GM12865 (cell line): ENCODE measurements around the gene IRF9.

Experiments
- DNase-seq: peaks from one replicate; pipeline ENCODE4 v3.0.0; 2010; ENCODE audit warnings: low read depth
- H3K4me3 ChIP-seq: 2 replicates; pipeline ENCODE4 v1.5.1; 2011; ENCODE audit warnings: mild to moderate bottlenecking, low read depth, low read length, control low read depth
- TF ChIP-seq, protein P1 (sequence below): IDR thresholded peaks from 2 replicates; pipeline ENCODE4 v1.5.1; 2011; ENCODE audit warnings: low read length, control low read depth, low read depth, inconsistent platforms; ENCODE audit not compliant: insufficient read depth; ENCODE audit errors: missing control alignments

Gene IRF9

DNA sequence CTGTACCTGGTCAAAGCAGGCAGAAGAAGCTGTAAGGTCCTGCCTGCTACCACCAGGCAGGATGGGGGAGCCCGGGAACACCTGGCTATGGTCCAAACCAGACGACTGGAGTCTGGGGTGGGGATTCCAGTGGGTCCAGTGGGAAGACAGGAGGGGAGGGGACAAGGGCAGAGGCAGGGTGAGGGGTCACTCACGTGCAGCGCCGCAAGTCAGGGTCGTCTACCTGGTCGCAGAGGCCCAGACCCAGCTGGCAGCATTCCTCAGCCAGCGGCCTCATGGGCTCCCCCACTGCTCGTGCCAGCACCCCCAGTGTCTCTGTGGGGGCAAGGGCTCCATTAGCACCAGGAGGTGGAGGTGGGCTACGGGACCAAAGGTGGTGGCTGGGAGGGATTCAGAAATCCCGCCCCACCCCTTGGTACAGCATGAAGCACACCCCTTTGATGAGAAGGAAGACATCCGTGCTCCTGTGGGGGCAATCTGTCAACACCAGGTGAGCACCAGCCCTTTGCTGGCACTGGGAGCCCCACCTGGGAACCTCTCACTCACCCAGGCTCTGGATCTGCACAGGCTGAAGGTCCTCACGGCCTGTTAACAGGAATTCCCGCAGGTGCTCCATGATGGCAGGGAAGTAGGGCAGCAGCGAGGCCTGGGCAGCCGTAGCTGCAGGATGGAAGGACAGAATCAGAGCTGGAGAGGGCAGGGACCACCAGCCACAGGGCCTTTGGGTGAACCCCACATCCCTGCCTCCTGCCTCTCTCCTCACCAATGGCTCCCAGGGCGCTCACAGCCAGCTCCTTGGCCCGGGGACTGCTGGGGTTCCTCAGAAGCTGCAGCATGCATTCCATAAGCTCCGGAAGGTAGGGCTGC is 23.3 kb downstream of the IRF9 start:
- TF ChIP-seq, protein P1, sequence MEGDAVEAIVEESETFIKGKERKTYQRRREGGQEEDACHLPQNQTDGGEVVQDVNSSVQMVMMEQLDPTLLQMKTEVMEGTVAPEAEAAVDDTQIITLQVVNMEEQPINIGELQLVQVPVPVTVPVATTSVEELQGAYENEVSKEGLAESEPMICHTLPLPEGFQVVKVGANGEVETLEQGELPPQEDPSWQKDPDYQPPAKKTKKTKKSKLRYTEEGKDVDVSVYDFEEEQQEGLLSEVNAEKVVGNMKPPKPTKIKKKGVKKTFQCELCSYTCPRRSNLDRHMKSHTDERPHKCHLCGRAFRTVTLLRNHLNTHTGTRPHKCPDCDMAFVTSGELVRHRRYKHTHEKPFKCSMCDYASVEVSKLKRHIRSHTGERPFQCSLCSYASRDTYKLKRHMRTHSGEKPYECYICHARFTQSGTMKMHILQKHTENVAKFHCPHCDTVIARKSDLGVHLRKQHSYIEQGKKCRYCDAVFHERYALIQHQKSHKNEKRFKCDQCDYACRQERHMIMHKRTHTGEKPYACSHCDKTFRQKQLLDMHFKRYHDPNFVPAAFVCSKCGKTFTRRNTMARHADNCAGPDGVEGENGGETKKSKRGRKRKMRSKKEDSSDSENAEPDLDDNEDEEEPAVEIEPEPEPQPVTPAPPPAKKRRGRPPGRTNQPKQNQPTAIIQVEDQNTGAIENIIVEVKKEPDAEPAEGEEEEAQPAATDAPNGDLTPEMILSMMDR = no peak
- H3K4me3 ChIP-seq = no peak overlapping the region
- no peak for DNase-seq

DNA sequence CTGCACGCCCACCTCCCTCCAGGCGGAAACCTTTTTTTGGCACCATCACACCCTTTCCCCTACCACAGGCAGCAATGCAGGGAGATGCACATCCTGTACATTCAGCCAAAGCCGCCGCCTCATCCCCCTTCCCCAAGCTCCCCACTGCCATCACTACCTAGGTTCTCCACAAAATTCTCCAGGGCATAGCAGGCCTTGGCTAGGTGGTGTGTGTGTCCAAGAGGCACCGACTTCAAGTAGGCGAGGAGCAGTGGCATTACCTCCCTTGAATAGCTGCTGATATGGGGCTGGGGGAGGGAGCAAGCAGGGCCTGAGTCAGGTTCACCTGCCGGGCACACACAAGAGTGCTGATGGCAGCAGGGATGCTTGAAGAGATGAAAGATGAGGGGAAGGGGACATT is 24.0 kb downstream of the IRF9 start:
- TF ChIP-seq, protein P1 = no peak
- DNase-seq = no peak
- no peak overlapping the region for H3K4me3 ChIP-seq

DNA sequence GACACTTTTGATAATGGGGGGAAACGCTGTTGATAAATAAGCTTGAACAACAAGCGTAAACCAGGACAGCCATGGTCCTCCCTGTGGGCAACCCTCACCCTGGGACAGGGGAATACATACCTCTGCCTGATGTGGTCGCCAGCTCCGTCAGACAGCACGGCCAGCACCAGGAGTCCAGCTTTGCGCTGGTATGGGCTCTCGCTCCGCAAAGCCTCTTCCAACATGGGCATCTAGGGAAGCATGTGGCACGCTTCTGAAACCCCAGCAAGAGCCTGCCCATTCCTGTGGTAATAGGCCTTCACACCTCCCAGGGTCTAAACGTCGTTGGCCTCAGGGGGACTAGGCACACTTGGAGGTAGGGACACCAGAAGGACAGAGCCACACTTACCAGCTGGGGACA is 24.7 kb downstream of the IRF9 start:
- TF ChIP-seq, protein P1 = no peak

DNA sequence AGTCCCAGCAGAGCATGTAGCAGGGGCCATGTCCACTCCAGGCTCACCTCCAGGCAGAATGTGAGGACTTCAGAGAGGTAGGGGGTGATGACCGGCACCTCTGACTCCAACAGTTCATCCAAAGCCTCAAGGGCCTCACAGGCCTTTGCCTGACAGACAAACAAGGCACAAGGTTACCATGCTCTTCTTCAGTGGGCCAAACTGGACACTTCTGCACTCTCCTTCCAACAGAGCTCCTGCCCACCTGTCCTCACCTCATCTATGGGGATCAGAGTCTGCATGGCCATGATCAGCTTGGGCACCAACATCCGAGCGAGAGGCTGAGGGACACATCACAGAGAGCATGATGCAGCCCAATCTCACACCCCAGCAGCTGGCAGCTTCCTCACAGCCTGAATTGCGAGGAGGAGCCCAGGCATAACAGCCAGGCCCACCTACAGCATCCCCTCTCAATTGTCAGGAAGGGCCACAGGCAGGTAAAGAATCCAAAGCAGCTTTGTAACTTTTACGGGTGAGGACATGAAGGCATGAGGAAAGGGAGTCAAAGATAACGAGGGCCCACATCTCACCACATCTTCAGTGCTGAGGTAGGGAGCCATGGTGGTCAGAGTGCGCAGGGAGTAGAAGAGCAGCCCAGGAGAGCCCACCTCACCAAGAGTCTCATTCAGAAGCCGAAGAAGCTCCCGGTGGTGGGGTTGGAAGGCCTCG is 25.9 kb downstream of the IRF9 start:
- H3K4me3 ChIP-seq = no peak overlapping the region
- DNase-seq = no peak
- TF ChIP-seq, protein P1 = no peak

More for the DNA sequence above, 24.7 kb downstream of the IRF9 start:
- no peak for DNase-seq
- H3K4me3 ChIP-seq = no peak overlapping the region

DNA sequence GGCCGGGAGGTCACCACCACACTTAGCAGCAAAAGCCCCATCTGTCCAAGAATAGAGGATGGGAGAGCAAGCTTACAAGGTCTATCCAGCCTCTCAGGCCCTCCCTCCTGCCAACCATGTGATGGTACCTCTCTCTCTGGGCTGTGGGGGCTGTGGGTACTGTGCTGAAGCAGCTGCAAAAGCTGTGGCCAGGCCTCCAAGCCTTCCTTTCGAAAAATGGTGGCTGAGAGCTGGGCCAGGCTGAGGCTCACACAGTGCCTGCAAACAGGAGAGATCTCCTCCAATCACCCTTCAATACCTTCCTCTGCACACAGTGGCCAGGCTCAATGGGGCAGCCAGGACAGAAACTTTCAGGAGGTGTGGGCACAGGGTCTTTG is 26.5 kb downstream of the IRF9 start:
- DNase-seq = no peak
- H3K4me3 ChIP-seq = peak overlapping the region; percentile 64
- TF ChIP-seq, protein P1 = no peak

DNA sequence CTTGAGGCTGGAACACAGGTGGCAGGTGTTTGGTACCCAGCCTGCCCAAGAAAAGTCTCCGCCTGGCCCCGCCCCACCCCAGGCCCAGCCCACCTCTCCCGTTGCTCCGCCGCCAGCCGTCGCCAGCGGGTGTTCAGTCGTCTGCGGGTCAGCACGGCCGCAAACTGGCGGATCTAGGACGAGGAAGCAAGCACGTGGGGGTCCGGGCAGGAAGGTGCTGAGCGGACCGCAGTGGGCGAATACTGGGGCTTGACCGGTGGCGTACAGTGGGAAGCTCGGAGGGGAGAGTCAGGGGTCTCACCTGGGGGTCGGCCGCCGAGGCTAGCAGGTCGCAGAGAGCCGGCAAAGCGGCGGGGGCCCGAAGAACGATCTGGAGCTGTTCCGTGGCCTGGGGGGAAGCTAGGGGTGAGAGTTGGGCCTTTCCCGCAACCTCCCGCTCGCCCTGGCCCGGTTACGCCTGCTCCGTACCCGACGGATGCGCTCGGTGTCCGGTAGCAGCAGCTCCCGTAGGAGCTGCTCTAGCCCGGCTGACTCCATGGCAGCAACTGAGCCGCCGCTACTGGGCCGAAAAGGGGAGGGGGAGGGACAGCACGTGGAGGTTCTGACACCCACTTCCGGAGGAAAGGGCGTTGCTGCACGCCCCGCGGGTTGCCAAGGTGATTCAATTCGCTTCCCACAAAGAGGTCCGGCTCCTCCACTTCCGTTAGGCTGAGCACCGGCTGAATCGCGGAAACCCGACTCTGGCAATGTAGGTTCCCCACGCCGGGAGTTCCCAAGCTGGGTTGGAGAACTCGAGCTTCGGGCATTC is 27.4 kb downstream of the IRF9 start, which contains the start of gene IPO4:
TSS of gene IPO4 (minus strand) at position 566 of the 808 bp plus-strand sequence. CDS start at position 537, 29 bp downstream.
- H3K4me3 ChIP-seq = peak within 1 kb of the TSS; percentile 64
- TF ChIP-seq, protein P1 = no peak
- peak; percentile 99 for DNase-seq
